Gastroesophageal sphincter (tissue), 4 donors: ENCODE data around the gene ADRA2C. TPM values are rescaled to one million over a fixed set of nuclear protein-coding genes. Genes with fewer than 3 reads are reported as not detected.

Experiments
- ATAC-seq: fragments of 150-250 bp; one replicate; pipeline ENCODE4 v1.9.1; 2016; ENCODE audit warnings: mild to moderate bottlenecking, moderate library complexity
- H3K27ac ChIP-seq, 4 donors: fragments of 200-600 bp; sonication (generic) in 3 of 4; 1 replicate in 3 of 4; 2 replicates in 1 of 4; pipeline ENCODE4 v1.5.1; 2016 to 2019
- H3K27me3 ChIP-seq: fragments of 200-600 bp; sonication (generic); one replicate; pipeline ENCODE4 v1.5.1; 2019
- H3K36me3 ChIP-seq, 2 donors: fragments of 200-600 bp; sonication (generic); one replicate each; pipeline ENCODE4 v1.5.1; 2019; ENCODE audit warnings: control low read depth in 1 of 2
- H3K4me1 ChIP-seq, 3 donors: fragments of 200-600 bp; sonication (generic); 1 replicate in 2 of 3; 2 replicates in 1 of 3; pipeline ENCODE4 v1.5.1; 2016 to 2019; ENCODE audit warnings: control low read depth in 2 of 3
- H3K4me3 ChIP-seq, 2 donors: fragments of 200-600 bp; sonication (generic); one replicate each; pipeline ENCODE4 v1.5.1; 2019; ENCODE audit warnings: mild to moderate bottlenecking in 1 of 2, moderate library complexity in 1 of 2
- H3K9me3 ChIP-seq, 3 donors: fragments of 200-600 bp; sonication (generic); one replicate each; pipeline ENCODE4 v1.5.1; 2017 to 2019; ENCODE audit warnings: control low read depth in 2 of 3
- CTCF ChIP-seq, 4 experiments: fragments of 200-600 bp in 2 of 4; fragments of 450-650 bp in 2 of 4; sonication (generic) in 1 of 4; IDR thresholded peaks; one replicate each; pipeline ENCODE4 v1.5.1; 2017 to 2019; ENCODE audit warnings: antibody characterized with exemption in 4 of 4, mild to moderate bottlenecking in 2 of 4, moderate library complexity in 2 of 4
- EP300 ChIP-seq: sonication (generic); formaldehyde crosslinking; IDR thresholded peaks from one replicate; pipeline ENCODE4 v1.6.1; 2017; ENCODE audit warnings: antibody characterized with exemption, mild to moderate bottlenecking
- POLR2A ChIP-seq, 2 donors: fragments of 450-650 bp; IDR thresholded peaks; one replicate each; pipeline ENCODE4 v1.6.1; 2017; ENCODE audit warnings: antibody characterized with exemption in 2 of 2, mild to moderate bottlenecking in 2 of 2, moderate library complexity in 1 of 2
- POLR2AphosphoS5 ChIP-seq: sonication (generic); formaldehyde crosslinking; IDR thresholded peaks from one replicate; pipeline ENCODE4 v1.6.1; 2017; ENCODE audit warnings: antibody characterized with exemption
- WGBS, 2 donors: methylation state at CpG; one replicate each; pipeline ENCODE4 v1.1.5; 2018; ENCODE audit warnings: low coverage in 1 of 2; 5-methylcytosine and 5-hydroxymethylcytosine counted together
- total RNA-seq, 4 donors: library from RNA; depleted of rRNA; stranded (reverse); fragments of >200 nt; gene quantifications; one replicate each; pipeline ENCODE4 v1.1.0, GENCODE V29; 2016

Gene ADRA2C
- total RNA-seq, 4 donors from 2014 or later = 1.2 to 26.5 (median 6.1) TPM

GRCh38 chr4:3776166-3777032 lies 10.2 kb downstream of the ADRA2C start:
- Histone ChIP-seq H3K27me3 (peaks cover 99% of the 10 kb centered on the region), H3K4me3 (no peak overlapping the region), H3K36me3 (no peaks in the 10 kb centered on the region), H3K9me3 (peaks cover 0 to 9% (median 0%) of the 10 kb centered on the region in 3 donors), H3K4me1 (no peaks in the 10 kb centered on the region), H3K27ac (no peak overlapping the region)
- no peak for ATAC-seq
- WGBS, 2 donors = 60% methylated on average over 3 of the region's 22 CpGs; no CpG with 5 or more reads in 1 of the 2 donors
- no peak for TF ChIP-seq POLR2A (IDR thresholded peaks at IDR 0.05)

GRCh38 chr4:3777033-3777390 lies 10.8 kb downstream of the ADRA2C start:
- TF ChIP-seq EP300 = no peak
- TF ChIP-seq CTCF (IDR thresholded peaks at IDR 0.05) = no peak
- TF ChIP-seq POLR2A (IDR thresholded peaks at IDR 0.05) = no peak
- no peak for TF ChIP-seq POLR2AphosphoS5
- peaks cover 99% of the 10 kb centered on the region for H3K27me3 ChIP-seq
- no peak for ATAC-seq
- H3K27ac ChIP-seq = no peak overlapping the region
- H3K36me3 ChIP-seq = no peaks in the 10 kb centered on the region
- H3K4me1 ChIP-seq = no peaks in the 10 kb centered on the region
- H3K9me3 ChIP-seq = peaks cover 0 to 9% (median 0%) of the 10 kb centered on the region in 3 donors
- no peak overlapping the region for H3K4me3 ChIP-seq
- no CpG with 5 or more reads among the region's 5 CpGs for WGBS, 2 donors

GRCh38 chr4:3777669-3778068 lies 11.5 kb downstream of the ADRA2C start:
- H3K4me1 ChIP-seq = no peaks in the 10 kb centered on the region
- 70 to 78% methylated on average over 6 to 12 of the region's 13 CpGs for WGBS, 2 donors
- H3K27ac ChIP-seq = no peak overlapping the region
- H3K4me3 ChIP-seq = no peak overlapping the region
- H3K36me3 ChIP-seq = no peaks in the 10 kb centered on the region
- peaks cover 99% of the 10 kb centered on the region for H3K27me3 ChIP-seq
- no peak for ATAC-seq
- H3K9me3 ChIP-seq = peaks cover 0 to 9% (median 0%) of the 10 kb centered on the region in 3 donors
- TF ChIP-seq POLR2AphosphoS5 (no peak), CTCF (IDR thresholded peaks at IDR 0.05) (no peak), EP300 (no peak), POLR2A (IDR thresholded peaks at IDR 0.05) (no peak)

GRCh38 chr4:3779509-3779908 lies 13.3 kb downstream of the ADRA2C start:
- no peaks in the 10 kb centered on the region for H3K36me3 ChIP-seq
- H3K4me1 ChIP-seq = no peaks in the 10 kb centered on the region
- peaks cover 0 to 9% (median 0%) of the 10 kb centered on the region in 3 donors for H3K9me3 ChIP-seq
- no peak overlapping the region for H3K27ac ChIP-seq
- H3K4me3 ChIP-seq = no peak overlapping the region
- TF ChIP-seq POLR2AphosphoS5 (no peak), EP300 (no peak), POLR2A (IDR thresholded peaks at IDR 0.05) (no peak), CTCF (IDR thresholded peaks at IDR 0.05) (no peak)
- 100% methylated on average over 2 of the region's 6 CpGs; no CpG with 5 or more reads in 1 of the 2 donors for WGBS, 2 donors
- H3K27me3 ChIP-seq = peaks cover 99% of the 10 kb centered on the region
- ATAC-seq = no peak

GRCh38 chr4:3780347-3781171 lies 14.4 kb downstream of the ADRA2C start:
- ATAC-seq = no peak
- no peak overlapping the region for H3K4me3 ChIP-seq
- TF ChIP-seq CTCF (IDR thresholded peaks at IDR 0.05) = no peak
- TF ChIP-seq POLR2A (IDR thresholded peaks at IDR 0.05) = no peak
- no peak for TF ChIP-seq POLR2AphosphoS5
- TF ChIP-seq EP300 = no peak
- peaks cover 0 to 9% (median 0%) of the 10 kb centered on the region in 3 donors for H3K9me3 ChIP-seq
- peaks cover 93% of the 10 kb centered on the region for H3K27me3 ChIP-seq
- H3K36me3 ChIP-seq = no peaks in the 10 kb centered on the region
- WGBS, 2 donors = no CpG with 5 or more reads among the region's 21 CpGs
- H3K4me1 ChIP-seq = no peaks in the 10 kb centered on the region
- H3K27ac ChIP-seq = no peak overlapping the region
